HCEC 1CT (cell line): ENCODE measurements around the gene ZFP42.
"Not testable (repeated sequence)": the region's sequence is repeated elsewhere in the genome, so short reads cannot be mapped to it uniquely, and the experiment has no call there.

ENCODE experiments used
- DNase-seq: peaks from one replicate; pipeline ENCODE4 v3.0.0-alpha.2; 2017

Gene ZFP42

GRCh38 chr4:188023682-188024081, 28.1 kb downstream of the ZFP42 start:
- no peak for DNase-seq

GRCh38 chr4:188025476-188025875, 29.9 kb downstream of the ZFP42 start:
- DNase-seq = no peak

GRCh38 chr4:188029114-188029513, 33.5 kb downstream of the ZFP42 start:
- DNase-seq = no peak

GRCh38 chr4:188030401-188030800, 34.8 kb downstream of the ZFP42 start:
- no peak for DNase-seq

GRCh38 chr4:188031751-188032150, 36.2 kb downstream of the ZFP42 start:
- no peak for DNase-seq

- no peak for DNase-seq
Measured at GRCh38 chr4:188032170-188032569, 36.6 kb downstream of the ZFP42 start.

- no peak for DNase-seq
Measured at GRCh38 chr4:188032583-188032982, 37.0 kb downstream of the ZFP42 start.

GRCh38 chr4:188037003-188037713, 41.6 kb downstream of the ZFP42 start:
- no peak for DNase-seq

- no peak for DNase-seq
Measured at GRCh38 chr4:188041721-188042120, 46.1 kb downstream of the ZFP42 start.

GRCh38 chr4:188042191-188042590, 46.6 kb downstream of the ZFP42 start:
- DNase-seq = no peak

- DNase-seq = no peak
Measured at GRCh38 chr4:188043154-188043553, 47.6 kb downstream of the ZFP42 start.

GRCh38 chr4:188045461-188045860, 49.9 kb downstream of the ZFP42 start:
- not testable (repeated sequence) for DNase-seq

- DNase-seq = no peak
Measured at GRCh38 chr4:188046657-188047056, 51.1 kb downstream of the ZFP42 start.

GRCh38 chr4:188053302-188053701, 57.7 kb downstream of the ZFP42 start:
- no peak for DNase-seq
